Right cardiac atrium (tissue), 5 donors: ENCODE measurements around the gene SHQ1. TPM values are rescaled to one million over a fixed set of nuclear protein-coding genes. Genes with fewer than 3 reads are reported as not detected.
"Not testable (repeated sequence)": the region's sequence is repeated elsewhere in the genome, so short reads cannot be mapped to it uniquely, and the experiment has no call there.

Experiments used
- ATAC-seq, 2 donors: fragments of 200-7000 bp; cut with Tn5 transposase; one replicate each; pipeline versions ENCODE4 v1.8.0 to v1.9.1; 2020; ENCODE audit warnings: moderate library complexity in 2 of 2, mild to moderate bottlenecking in 1 of 2
- DNase-seq, 3 donors: peaks; one replicate each; pipeline ENCODE4 v3.0.0-alpha.2; 2020
- H3K27ac ChIP-seq: one replicate; pipeline ENCODE4 v1.5.1; 2013; ENCODE audit warnings: mild to moderate bottlenecking, low read length, control low read depth, moderate library complexity
- H3K27me3 ChIP-seq: one replicate; pipeline ENCODE4 v1.6.1; 2013; ENCODE audit not compliant: control insufficient read depth, insufficient read depth
- H3K4me1 ChIP-seq: one replicate; pipeline ENCODE4 v1.6.1; 2013; ENCODE audit warnings: low read length; ENCODE audit not compliant: control insufficient read depth, insufficient read depth
- H3K4me3 ChIP-seq: one replicate; pipeline ENCODE4 v1.5.1; 2013; ENCODE audit warnings: low read length, control low read depth
- H3K9me3 ChIP-seq: one replicate; pipeline ENCODE4 v1.6.1; 2013; ENCODE audit warnings: low read length; ENCODE audit not compliant: control insufficient read depth
- WGBS: extraction: QIAGEN DNeasy Blood & Tissue Kit; methylation state at CpG from one replicate; pipeline ENCODE4 v1.1.7; 2013; 5-methylcytosine and 5-hydroxymethylcytosine counted together
- intact Hi-C, 4 donors: fragments of 100-400 bp; cut with DNase I; formaldehyde crosslinking; loops; one replicate each; pipeline versions ENCODE4 v1.11.0 to v1.14.0; 2022 to 2023
- polyA plus RNA-seq: library from polyadenylated mRNA; stranded (reverse); fragments of 200-250 nt; gene quantifications from one replicate; pipeline ENCODE4 v1.2.3, GENCODE V29; 2013
- total RNA-seq, 4 donors: library from RNA; stranded (reverse); fragmentation: NEBNext Ultra II Directional; extraction: Animal tissue kit (Norgen Biotek cat#: 25700); gene quantifications; one replicate each; pipeline ENCODE4 v1.2.1, GENCODE V29; 2021
- donor health status: healthy with polysubstance abuse.
- donor health status: DM: no; HTN: yes; CAD: no.
- donor health status: DM: no; HTN: no; CAD: no.
- donor health status: DM: no; HTN: yes; CAD: no; lungs with severe emphysema.
- donor health status: DM: yes; HTN: yes; CAD: no.

SHQ1 gene
- total and polyA plus RNA-seq, 5 donors: 10.7 to 27.1 (median 22.4) TPM

- no peak for DNase-seq
- Histone ChIP-seq H3K9me3 (no peaks in the 10 kb centered on the region), H3K27me3 (no peaks in the 10 kb centered on the region), H3K4me1 (no peaks in the 10 kb centered on the region), H3K4me3 (no peak overlapping the region), H3K27ac (no peak overlapping the region)
- intact Hi-C loops: no loop called here
- 58% methylated on average over 11 of the region's 11 CpGs for WGBS
- no peak for ATAC-seq
Observed at GRCh38 chr3:72746430-72747411, 101.5 kb downstream of the SHQ1 start.

GRCh38 chr3:72745146-72745999 lies 102.9 kb downstream of the SHQ1 start:
- peak in 1 of 2 donors; percentile 74 for ATAC-seq
- H3K9me3 ChIP-seq: no peaks in the 10 kb centered on the region
- WGBS: 70% methylated on average over 17 of the region's 17 CpGs
- no peak overlapping the region for H3K27ac ChIP-seq
- no peak for DNase-seq
- H3K4me3 ChIP-seq: no peak overlapping the region
- H3K4me1 ChIP-seq: no peaks in the 10 kb centered on the region
- H3K27me3 ChIP-seq: no peaks in the 10 kb centered on the region
- intact Hi-C loops: no loop called here

- Histone ChIP-seq H3K4me3 (no peak overlapping the region), H3K9me3 (no peaks in the 10 kb centered on the region), H3K27me3 (no peaks in the 10 kb centered on the region), H3K4me1 (no peaks in the 10 kb centered on the region), H3K27ac (no peak overlapping the region)
- WGBS: 9% methylated on average over 1 of the region's 1 CpG
- intact Hi-C loops: no loop called here
- DNase-seq (no peak), ATAC-seq (no peak)
Observed at GRCh38 chr3:72744330-72744729, 103.9 kb downstream of the SHQ1 start.

- ATAC-seq: no peak
- WGBS: 78% methylated on average over 6 of the region's 6 CpGs
- DNase-seq: no peak
- intact Hi-C loops: no loop called here
- Histone ChIP-seq H3K4me1 (peaks cover 3% of the 10 kb centered on the region), H3K27me3 (no peaks in the 10 kb centered on the region), H3K9me3 (no peaks in the 10 kb centered on the region), H3K4me3 (no peak overlapping the region), H3K27ac (no peak overlapping the region)
Observed at GRCh38 chr3:72739531-72740466, 108.4 kb downstream of the SHQ1 start.

GRCh38 chr3:72738752-72739530 lies 109.3 kb downstream of the SHQ1 start:
- intact Hi-C loops: no loop called here
- DNase-seq: peak; percentile 36 to 79 (median 72)
- Histone ChIP-seq H3K4me3 (peak overlapping the region; percentile 43), H3K27ac (no peak overlapping the region), H3K27me3 (no peaks in the 10 kb centered on the region), H3K4me1 (peaks cover 3% of the 10 kb centered on the region), H3K9me3 (no peaks in the 10 kb centered on the region)
- 12% methylated on average over 53 of the region's 53 CpGs for WGBS
- peak; percentile 80 to 86 for ATAC-seq

GRCh38 chr3:72735072-72735471 lies 113.2 kb downstream of the SHQ1 start:
- H3K27ac ChIP-seq, H3K27me3 ChIP-seq, H3K9me3 ChIP-seq, ATAC-seq, intact Hi-C loops, H3K4me1 ChIP-seq, DNase-seq, H3K4me3 ChIP-seq: not testable (repeated sequence)
- WGBS: 94% methylated on average over 3 of the region's 4 CpGs

- Histone ChIP-seq H3K27ac (no peak overlapping the region), H3K27me3 (no peaks in the 10 kb centered on the region), H3K9me3 (peaks cover 6% of the 10 kb centered on the region), H3K4me1 (no peaks in the 10 kb centered on the region), H3K4me3 (no peak overlapping the region)
- DNase-seq (no peak), ATAC-seq (no peak)
- intact Hi-C loops: no loop called here
- 89% methylated on average over 3 of the region's 3 CpGs for WGBS
Observed at GRCh38 chr3:72733676-72734075, 114.6 kb downstream of the SHQ1 start.

GRCh38 chr3:72732666-72733345 lies 115.4 kb downstream of the SHQ1 start:
- H3K27me3 ChIP-seq, intact Hi-C loops, H3K4me1 ChIP-seq, DNase-seq, H3K4me3 ChIP-seq, ATAC-seq, H3K9me3 ChIP-seq, H3K27ac ChIP-seq: not testable (repeated sequence)
- whole genome bisulfite sequencing: 83% methylated on average over 5 of the region's 6 CpGs

GRCh38 chr3:72728958-72729467 lies 119.2 kb downstream of the SHQ1 start:
- no peak for DNase-seq
- WGBS: 59% methylated on average over 16 of the region's 16 CpGs
- ATAC-seq: peak in 1 of 2 donors; percentile 39
- H3K9me3 ChIP-seq: peaks cover 6% of the 10 kb centered on the region
- no peak overlapping the region for H3K27ac ChIP-seq
- no peak overlapping the region for H3K4me3 ChIP-seq
- no peaks in the 10 kb centered on the region for H3K4me1 ChIP-seq
- intact Hi-C loops: no loop called here
- no peaks in the 10 kb centered on the region for H3K27me3 ChIP-seq
